HG02840 (cell line): ENCODE data around the gene IL12A.

ENCODE experiments used
- ATAC-seq: cut with Tn5 transposase; IDR thresholded peaks from one replicate; pipeline ENCODE4 v1.9.1; 2021; ENCODE audit warnings: mild to moderate bottlenecking, moderate library complexity, moderate number of reproducible peaks; ENCODE audit not compliant: unreplicated experiment, low FRiP score

IL12A gene

GRCh38 chr3:160023476-160023875 lies 34.8 kb downstream of the IL12A start:
- no peak for ATAC-seq

DNA sequence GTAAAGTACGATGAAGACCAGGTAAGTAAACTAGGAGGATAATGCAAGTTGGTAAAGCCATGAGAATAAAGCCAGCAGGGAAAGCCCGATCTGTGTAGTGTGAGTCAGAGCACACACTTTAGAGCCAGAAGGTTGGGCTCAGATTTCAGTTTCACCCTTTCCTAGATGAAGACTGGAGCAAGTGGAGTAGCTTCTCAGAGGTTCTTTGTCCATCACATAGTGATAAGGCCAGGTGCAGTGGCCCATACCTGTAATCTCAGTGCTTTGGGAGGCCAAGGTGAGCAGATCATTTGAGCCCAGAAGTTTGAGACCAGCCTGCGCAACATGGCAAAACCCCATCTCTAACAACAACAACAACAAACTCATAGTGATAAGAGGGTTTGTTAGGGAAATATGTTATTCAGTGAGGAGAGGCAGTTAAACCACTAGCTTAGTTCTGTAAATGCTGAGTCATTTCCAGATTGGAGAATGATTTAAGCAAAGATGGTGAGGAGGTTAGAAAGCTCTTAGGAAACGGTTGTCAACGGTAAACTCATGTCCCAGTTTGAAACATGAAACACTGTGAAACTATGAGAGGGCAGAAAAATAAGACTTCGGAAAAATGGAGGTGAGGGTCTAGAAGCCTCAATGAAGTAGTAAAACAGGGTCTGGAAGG lies 39.0 kb downstream of the IL12A start:
- ATAC-seq = peak; percentile 81

DNA sequence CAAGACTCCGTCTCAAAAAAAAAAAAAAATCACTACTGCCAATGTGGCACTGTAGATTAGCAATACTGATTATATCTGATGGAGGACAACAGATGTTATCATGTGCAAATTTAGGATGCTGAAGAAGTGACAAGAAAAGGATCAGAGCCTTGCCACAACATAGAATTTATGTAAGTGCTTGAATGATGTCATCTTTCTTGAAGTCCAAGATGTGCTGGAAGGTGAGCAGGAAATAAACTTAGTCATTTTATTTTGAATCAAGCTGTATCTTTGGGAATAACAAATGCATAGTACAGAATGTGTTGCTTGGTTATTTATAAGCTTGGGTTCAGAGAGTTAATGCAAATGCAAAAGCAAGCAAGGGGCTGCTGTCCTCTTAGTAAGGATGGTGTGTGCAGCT lies 47.1 kb downstream of the IL12A start:
- ATAC-seq = no peak

DNA sequence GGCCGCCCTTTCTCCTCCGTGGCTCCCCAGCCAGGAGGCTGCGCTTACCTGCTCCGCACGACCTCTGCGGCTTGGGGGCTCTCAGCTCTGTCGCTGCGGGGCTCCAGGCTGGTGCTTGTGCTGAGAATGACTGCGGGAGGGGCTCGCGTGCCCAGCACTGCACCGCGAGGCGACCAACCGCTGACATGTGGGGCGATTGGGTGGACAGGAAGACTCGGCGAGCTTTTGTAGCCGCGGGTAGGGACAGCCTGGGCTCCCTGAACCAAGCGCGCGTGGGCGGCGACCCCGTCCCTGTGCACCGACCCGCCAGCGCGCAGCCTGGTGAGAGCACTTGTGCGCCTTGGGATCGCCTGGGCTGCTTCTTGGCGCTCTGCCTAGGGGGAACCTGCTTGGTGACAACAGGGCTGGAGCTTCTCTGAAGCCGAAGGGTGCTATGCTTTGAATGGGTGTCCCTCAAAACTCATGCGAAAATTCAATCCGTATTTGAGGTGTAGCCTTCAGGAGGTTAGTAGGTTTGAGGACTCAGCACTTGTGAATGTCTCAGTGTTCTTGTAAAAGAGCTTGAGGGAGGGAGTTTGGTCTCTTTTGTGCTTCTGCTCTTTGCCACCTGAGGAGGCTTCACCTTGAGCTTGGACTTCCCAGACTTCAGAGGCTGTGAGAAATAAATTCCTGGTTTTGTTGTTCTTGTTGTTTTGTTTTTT lies 50.4 kb downstream of the IL12A start:
- ATAC-seq = no peak

- no peak for ATAC-seq
Observed at GRCh38 chr3:160040181-160040580, 51.5 kb downstream of the IL12A start.

GRCh38 chr3:160041465-160041864 lies 52.8 kb downstream of the IL12A start:
- ATAC-seq = no peak

- ATAC-seq = no peak
Observed at GRCh38 chr3:160044121-160044520, 55.5 kb downstream of the IL12A start.
